GM20431 (cell line): Measurements from ENCODE around the gene CAMK1D.

Experiments
- in situ Hi-C: fragments of 300-500 bp; cut with MseI, MboI; formaldehyde crosslinking; loops from one replicate; pipeline ENCODE4 v1.15.0; 2020; ENCODE audit warnings: low sequenced_read_pairs; ENCODE audit not compliant: unreplicated experiment

The CAMK1D gene

GRCh38 chr10:12750526-12751201 lies 401.3 kb downstream of the CAMK1D start:
- in situ Hi-C loops, result no loop called here

- in situ Hi-C loops, result no loop called here
Measured at GRCh38 chr10:12755075-12755474, 405.7 kb downstream of the CAMK1D start.

GRCh38 chr10:12757351-12757750 lies 408.0 kb downstream of the CAMK1D start:
- in situ Hi-C loops, result no loop called here

- in situ Hi-C loops, result no loop called here
Measured at GRCh38 chr10:12758271-12758670, 408.9 kb downstream of the CAMK1D start.

GRCh38 chr10:12766223-12766622 lies 416.9 kb downstream of the CAMK1D start:
- in situ Hi-C loops, result no loop called here

- in situ Hi-C loops, result no loop called here
Measured at GRCh38 chr10:12768156-12769100, 419.1 kb downstream of the CAMK1D start.

GRCh38 chr10:12769323-12770044 lies 420.1 kb downstream of the CAMK1D start:
- in situ Hi-C loops, result no loop called here

GRCh38 chr10:12771981-12772760 lies 422.8 kb downstream of the CAMK1D start:
- in situ Hi-C loops, result no loop called here

- in situ Hi-C loops, result no loop called here
Measured at GRCh38 chr10:12772797-12773587, 423.6 kb downstream of the CAMK1D start.

- in situ Hi-C loops, result no loop called here
Measured at GRCh38 chr10:12774204-12774894, 425.0 kb downstream of the CAMK1D start.

GRCh38 chr10:12777840-12778585 lies 428.7 kb downstream of the CAMK1D start:
- in situ Hi-C loops, result no loop called here

GRCh38 chr10:12780634-12781601 lies 431.6 kb downstream of the CAMK1D start:
- in situ Hi-C loops, result no loop called here

GRCh38 chr10:12781976-12782375 lies 432.6 kb downstream of the CAMK1D start:
- in situ Hi-C loops, result no loop called here

GRCh38 chr10:12782537-12782936 lies 433.2 kb downstream of the CAMK1D start:
- in situ Hi-C loops, result no loop called here

GRCh38 chr10:12783293-12783692 lies 433.9 kb downstream of the CAMK1D start:
- in situ Hi-C loops, result no loop called here

- in situ Hi-C loops, result no loop called here
Measured at GRCh38 chr10:12784646-12785045, 435.3 kb downstream of the CAMK1D start.

GRCh38 chr10:12785415-12785831 lies 436.1 kb downstream of the CAMK1D start:
- in situ Hi-C loops, result no loop called here
